GM18498 (cell line): ENCODE data around the gene GABARAPL2.
"Not testable (repeated sequence)": the region's sequence is repeated elsewhere in the genome, so short reads cannot be mapped to it uniquely, and the experiment has no call there.

Experiments used
- ATAC-seq: cut with Tn5 transposase; IDR thresholded peaks from one replicate; pipeline ENCODE4 v1.9.1; 2021; ENCODE audit warnings: mild to moderate bottlenecking, moderate library complexity; ENCODE audit not compliant: unreplicated experiment

Gene GABARAPL2, protein sequence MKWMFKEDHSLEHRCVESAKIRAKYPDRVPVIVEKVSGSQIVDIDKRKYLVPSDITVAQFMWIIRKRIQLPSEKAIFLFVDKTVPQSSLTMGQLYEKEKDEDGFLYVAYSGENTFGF

DNA sequence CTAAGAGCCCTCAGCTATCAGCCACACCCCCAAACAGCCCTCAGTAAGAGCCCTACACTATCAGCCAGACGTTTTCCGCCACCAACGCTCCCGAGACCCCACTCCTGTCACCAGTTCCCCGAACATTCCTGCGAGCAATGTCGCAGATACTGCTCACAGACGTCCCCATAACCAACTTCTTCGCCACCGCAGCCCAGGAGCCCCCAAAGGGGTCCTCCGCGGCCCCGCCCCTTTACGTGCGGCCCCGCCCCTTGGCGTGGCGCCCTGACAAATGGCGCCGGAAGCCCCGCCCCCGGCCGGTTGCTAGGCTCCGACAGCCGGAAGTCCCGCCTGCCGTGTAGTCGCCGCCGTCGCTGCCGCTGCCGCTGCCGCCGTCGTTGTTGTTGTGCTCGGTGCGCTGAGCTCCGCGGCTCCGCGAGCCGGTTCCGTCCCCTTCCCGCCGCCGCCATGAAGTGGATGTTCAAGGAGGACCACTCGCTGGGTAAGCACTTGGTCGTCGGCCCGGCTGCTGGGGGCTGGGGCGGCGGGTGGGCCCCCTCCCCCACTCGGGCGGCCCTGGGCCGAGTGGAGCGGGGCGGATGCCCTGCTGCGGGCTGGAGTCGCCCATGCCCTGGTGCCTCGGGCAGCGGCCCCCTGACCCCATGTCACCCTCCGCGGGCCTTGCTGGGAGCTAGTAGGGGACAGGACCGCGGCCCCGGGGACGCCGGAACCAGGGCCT, at the start of gene GABARAPL2:
Gene GABARAPL2 (plus strand): TSS at position 340 of the 718 bp plus-strand sequence. CDS start 108 bp downstream, at position 448.
- ATAC-seq = peak; percentile 79

DNA sequence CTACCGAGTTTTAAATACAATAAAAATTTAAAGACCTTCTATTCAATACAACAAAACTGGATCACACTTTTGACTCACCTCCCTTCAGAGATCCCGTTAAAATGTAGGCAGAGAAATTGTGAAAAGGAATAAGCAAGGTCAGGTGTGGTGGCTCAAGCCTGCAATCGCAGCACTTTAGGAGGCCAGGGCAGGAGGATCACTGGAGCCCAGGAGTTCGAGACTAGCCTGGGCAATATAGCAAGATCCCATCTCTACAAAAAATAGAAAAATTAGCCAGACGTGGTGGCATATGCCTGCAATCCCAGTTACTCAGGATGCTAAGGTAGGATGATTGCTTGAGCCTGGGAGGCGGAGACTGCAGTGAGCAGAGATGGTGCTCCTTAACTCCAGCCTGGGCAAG, 47.0 kb upstream of the GABARAPL2 start:
- ATAC-seq = no peak

DNA sequence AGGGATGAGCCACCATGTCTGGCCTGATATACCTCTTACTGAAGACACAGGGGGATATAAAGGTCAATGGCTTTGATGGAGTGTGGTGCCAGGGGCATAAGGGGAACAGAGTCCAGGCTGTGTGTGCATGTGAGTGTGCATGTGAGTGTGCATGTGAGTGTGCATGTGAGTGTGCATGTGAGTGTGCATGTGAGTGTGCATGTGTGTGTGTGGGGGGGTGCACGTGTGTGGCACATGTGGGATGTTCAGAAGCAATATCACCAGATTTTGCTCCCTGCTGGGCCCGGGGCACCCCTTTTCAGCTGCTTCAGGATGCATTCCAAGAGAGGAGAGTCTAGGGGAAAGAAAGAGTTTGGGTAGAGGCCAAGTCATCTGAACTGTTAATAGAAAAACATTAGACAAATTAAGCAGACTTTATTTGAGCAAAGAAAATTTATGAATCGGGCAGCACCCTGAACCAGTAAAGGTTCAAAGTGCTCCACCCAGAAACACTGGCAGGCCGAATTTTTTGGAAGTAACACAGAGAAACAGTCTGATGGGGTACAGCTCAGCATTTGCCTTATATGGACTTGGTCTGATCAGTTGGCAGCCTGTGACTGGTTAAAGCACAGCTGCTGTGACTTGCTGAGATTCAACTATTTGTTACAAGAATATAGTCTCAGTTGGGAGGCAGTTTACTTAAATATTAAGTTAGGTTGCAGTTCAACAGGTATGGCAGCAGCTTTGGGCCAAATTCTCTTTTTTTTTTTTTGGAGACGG, 40.0 kb upstream of the GABARAPL2 start:
- ATAC-seq = no peak

DNA sequence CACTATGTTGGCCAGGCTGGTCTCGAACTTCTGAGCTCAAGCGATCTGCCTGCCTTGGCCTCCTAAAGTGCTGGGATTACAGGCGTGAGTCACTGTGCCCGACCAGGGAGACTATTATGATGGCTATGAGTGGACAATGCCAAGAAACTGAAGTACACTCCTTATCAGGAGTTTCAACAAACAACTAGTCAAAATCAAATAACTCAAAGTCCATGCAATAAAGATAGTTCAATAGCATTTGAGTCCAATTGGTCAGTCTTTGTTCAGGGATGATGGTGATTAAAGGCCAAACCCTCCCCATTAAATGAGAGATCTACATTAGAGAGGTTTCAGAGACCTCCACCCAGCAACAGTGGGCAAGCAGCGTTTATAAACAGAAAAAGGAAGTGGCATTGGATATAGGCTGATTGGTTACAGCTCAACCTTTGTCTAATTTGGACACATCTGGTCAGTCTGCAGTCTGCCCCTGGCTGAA, 38.3 kb upstream of the GABARAPL2 start:
- ATAC-seq = no peak

DNA sequence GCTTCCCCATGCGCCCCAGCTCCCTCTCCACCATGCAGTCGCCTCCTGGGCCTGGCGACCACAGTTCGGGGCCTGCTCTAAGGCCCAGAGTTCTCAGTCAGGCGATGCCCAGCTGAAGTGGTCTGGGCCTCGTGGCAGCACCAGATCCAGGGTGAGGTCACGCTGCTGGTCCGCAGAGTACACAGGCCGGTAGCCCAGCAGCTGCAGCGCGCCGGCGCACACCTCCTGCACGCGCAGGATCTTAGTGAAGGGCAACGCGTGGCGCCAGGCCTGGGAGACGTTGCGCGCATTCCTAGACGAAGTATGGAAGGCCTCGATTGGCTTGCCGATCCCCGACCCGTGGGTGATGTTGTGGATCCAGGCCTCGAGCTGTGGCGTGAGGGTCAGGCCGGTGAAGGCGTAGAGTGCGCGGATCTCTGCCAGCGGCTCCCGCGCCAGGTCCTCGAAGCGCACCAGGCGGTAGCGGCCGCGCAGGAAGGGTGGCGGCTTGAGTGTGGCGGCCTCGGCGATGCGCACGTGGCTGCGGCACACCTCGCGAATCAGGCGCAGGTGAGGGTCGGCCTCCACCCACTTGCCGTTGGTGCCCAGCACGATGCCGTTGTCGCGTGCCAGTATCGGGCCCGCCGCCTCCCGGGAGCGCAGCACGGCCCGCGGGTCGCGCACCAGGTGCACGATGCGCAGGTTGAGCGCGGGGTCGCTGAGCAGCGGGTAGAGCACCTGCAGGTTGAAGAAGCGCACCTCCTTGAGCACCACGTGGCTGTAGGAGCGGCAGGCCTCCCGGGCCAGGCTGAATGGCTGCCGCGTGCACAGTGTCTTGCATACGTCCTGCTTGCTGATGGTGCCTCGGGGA, 36.9 kb upstream of the GABARAPL2 start:
- ATAC-seq = no peak

DNA sequence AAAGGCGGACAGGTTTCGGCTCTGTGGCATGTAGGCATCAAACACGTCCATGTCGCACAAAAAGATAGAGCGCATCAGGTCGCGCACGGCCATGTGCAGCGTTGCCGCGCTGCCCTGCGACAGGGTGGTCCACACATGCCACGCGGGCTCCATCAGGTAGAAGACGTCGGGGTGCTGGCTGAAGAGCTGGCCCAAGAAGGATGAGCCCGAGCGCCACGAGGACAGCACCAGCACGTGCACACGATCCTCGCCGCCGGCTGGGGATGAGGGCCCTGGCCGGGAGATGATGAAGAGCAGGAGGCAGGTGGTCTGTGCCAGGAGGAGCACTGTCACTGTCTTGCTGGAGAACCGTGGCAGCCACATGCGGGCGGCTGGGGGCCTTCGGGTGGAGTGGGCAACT, 36.2 kb upstream of the GABARAPL2 start:
- no peak for ATAC-seq

DNA sequence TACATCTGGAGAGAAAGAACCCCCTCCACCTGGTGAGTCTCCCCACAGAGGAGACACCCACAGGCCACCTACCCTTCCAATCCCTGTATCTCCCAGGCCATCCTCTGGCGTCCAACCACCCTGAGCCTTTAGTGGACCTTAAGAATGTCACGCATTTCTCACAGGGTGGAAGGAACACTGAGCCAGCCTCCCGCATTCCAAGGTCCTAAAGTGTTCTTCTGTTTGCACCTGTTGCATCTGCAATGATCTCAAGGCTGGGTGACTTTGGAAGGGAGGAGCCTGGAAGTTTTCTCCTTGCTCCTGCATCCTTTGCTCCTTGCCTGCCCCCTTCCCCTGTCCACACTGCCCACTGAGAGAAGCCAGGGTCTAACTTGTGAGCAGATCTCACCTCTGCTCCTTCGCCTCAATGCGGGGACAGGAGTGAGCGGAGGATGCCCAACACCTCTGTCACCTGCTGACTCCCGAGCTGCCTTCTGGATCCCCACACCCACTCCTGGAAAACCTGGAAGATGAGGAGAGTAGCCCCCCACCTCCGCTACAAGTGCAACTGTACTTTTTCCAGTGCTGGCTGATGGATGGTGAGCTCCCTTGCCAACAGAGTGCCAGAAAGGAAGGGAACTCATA, 33.9 kb upstream of the GABARAPL2 start:
- ATAC-seq = no peak

DNA sequence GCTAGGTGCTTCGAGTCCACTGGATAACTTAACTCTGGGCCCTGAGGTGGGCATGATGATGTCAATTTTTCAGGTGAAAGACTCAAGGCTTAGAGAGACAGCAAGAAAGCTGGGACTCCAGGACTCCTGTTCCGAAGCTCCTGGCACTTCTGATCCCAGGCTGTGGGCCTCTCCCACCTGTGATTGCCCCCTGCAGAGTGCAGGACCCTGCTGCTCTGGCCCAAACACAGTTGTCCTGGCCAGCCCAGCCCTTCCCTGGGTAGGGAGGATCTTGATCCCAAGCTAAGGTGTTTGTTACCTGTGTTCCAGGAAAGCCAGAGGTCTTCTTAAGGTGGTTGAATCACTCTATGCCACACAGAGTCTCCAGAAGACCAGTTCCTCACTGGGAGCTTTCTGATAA, 33.4 kb upstream of the GABARAPL2 start:
- no peak for ATAC-seq

DNA sequence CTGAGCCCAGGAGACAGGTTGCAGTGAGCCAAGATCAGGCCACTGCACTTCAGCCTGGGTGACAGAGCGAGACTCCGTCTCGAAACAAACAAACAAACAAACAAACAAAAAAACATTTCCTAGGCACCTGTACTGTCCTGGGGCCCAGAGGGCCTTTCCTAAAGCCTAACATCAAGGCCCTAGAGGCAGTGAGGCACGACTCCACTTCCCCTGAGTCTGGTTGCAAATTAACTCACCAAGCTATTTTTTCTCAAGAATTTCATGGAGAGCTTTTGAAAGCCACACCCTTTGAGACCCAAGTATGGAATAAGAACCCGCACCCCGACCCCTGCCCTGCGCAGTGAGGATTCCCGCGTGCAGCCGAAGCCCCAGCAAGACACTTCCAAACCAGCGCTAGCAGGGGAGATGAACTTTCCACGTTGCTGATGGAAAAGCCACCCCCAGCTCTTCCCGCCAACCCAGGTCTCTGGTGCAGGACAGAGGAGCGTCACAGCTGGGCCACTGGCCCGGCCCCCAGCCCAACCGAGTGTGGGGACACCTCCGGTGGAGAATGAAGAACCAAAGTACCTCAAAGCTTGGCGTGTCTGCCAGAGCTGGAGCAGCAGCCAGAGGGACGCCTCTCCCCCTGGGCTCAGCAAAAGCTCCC, 31.5 kb upstream of the GABARAPL2 start:
- no peak for ATAC-seq

DNA sequence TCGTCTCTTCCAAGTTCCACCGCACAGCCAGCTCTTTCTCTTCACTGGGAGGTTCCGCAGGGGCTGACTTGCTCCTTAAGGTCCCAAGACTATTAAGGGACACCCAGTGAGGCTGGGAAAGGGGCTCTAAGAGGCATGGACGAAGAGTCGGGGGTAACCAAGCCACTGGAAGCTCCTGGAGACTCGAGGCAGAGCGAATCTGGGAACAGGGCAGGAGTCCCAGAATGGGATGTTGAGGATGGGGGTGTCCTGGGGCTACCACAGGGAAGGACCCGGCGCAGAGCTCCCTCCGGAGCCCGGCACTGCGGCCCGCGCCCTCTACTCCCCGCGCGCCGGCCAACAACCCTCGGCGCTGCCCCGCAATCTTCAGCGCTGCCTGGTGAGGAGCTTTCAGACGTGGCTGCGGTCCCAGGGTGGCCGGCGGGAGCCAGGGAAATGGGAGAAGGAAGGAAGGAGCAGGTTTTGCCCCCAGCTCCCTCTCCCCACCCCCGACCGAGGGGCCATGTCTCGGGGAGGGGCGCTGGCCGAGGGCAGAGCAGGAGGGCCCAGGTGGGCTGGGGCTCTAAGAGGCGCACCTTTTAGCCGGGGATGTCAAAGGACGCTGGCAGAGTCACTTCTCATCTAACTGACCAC, 30.9 kb upstream of the GABARAPL2 start:
- no peak for ATAC-seq

DNA sequence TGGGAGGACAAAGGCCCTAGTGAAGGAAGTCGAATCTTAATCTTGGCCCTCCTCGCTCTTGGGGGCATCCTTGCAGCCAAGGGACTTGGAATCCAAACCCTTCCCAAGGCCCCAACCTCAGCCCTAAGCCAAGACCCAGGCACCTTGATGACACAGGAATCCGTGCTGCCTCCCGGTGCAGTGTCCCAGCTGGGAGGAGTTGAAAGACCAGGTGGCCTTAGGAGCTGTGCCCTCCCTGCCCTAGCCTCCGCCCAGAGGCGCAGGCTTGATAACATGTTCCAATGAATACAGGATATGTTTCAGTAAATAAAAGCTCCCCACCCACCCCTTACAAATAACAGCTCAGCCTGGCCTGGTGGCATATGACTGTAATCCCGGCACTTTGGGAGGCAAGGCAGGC, 30.3 kb upstream of the GABARAPL2 start, which contains the start of gene CHST5:
Gene CHST5 (minus strand): TSS at position 208 of the 400 bp plus-strand sequence. CDS start 5,724 bp downstream, outside the sequence.
- no peak for ATAC-seq

DNA sequence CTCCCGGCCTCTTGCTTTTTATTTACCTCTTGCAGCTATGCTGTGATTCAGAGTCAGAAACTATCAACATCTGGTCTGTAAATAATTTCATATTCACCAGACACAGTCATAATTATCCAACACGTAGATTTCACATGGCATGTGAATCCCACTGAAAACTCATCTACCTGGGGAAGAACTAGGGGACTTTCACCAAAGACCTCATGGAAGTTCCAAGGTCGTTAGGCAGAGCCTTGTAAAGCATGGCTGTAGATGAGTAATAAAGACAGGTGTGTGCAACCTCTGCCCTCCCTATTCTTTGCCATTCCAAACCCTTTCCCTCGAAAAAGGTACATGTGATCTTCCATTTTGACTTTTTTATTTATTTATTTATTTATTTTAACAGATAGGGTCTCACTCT, 28.4 kb upstream of the GABARAPL2 start:
- ATAC-seq = no peak

DNA sequence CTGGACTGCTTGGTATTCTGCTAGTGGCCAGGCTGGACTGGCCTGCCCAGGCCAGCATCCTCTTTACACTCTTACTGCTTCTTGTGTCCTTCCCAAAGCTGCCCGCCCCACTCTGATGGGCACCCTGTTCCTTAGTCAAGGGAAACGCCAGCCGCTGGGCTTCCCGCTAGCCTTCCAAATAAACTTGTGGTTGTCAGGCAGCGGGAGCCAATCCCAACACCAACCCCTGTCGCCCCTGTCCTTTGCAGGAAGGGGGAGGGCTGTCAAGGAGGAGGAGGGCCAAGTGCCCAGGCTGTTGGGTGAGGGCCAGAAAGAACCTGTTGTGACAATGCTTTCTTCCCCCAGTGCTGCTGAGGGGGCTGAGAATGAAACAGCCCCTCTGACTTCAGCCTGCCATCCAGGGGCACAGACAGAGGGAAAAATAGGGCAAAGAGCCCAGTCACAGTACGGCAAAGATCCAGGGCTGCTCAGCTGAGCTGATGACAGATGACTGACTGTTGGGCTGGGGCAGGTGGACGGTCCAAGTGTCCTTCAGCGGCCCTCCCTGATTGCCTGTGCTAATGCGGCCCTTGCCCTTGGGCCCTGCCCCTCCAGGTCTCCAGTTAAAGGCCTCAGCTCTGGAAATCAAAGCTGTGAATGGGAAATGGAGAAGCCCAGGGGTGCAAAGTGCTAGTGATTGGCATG, 27.2 kb upstream of the GABARAPL2 start:
- ATAC-seq = not testable (repeated sequence)

DNA sequence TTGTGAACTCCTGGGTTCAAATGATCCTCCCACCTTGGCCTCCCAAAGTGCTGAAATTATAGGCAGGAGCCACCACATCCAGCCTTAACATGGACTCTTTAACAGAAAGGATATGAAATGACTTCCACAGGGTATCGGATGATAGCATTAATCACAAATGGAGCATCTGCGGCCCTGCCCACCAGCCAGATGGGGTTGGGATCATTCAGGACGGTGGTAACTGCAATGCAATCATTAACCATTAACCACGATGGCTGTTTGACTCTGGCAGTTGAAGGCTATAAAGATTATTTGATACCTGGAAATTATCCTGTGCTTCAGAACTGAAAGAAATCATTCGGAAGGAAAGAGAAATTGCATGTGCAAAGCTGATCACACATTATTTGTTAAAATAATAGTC, 24.9 kb upstream of the GABARAPL2 start:
- ATAC-seq = no peak

DNA sequence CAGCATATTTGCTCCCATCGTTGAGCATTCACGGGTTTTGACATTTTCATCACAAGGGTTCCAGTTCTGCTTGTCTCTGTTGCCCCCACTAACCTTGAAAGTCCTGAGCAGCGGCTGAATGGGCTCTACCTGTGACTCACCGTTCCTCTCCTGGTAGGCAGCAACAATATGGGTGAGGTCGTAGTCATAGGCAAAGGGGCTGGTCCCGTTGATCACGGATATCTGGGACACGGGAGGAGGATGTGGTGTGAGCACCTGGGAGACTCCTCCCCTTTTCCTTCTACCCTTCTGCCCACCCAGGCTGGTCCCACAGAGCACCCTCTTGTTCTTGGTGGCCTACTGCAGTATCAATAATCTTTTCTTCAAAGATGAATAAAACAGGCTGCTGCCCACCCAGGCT, 23.7 kb upstream of the GABARAPL2 start:
- ATAC-seq = not testable (repeated sequence)

DNA sequence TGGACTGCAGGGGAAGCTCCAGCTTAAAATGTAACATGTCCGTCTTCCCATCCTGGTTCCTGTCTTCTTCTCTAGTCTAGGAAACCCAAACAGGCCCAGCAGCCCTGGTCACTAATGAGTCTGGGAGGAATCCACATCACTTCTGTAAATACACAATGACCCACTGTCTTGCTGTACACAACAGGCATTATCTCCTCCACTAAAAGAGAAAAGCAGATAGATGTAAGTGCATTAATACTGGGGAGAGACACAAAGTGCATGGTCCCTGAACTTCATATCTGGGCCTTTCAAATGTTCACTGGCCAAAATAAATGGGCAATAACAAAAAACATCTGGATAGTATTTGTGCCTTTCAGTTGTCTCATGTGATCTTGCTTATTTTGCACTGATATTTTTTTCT, 20.3 kb upstream of the GABARAPL2 start:
- not testable (repeated sequence) for ATAC-seq

DNA sequence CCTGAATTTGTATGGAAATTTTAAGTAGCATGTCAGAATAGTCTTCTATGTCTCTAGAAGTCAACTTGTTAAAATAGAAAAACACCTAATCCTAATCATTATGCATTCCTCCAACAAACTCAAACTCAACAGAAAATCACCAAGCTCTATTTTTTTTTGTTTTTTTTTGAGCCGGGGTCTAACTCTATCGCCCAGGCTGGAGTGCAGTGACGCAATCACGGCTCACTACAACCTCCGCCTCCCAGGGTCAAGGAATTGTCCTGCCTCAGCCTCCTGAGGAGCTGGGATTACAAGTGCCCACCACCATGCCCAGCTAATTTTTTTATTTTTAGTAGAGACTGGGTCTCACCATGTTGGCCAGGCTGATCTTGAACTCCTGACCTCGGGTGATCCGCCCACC, 19.9 kb upstream of the GABARAPL2 start:
- no peak for ATAC-seq

DNA sequence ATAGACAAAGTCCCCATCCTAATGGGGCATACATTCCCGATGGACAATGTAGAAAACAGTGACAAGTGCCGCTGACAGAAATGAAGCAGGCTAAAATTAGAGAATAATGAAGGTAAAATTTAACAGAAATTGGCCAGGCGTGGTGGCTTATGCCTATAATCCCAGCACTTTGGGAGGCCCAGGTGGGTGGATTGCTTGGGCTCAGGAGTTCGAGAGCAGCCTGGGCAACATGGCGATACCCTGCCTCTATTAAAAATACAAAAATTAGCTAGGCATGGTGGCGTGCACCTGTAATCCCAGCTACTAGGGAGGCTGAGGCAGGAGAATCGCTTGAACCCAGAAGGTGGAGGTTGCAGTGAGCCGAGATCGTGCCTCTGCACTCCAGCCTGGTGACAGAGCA, 17.7 kb upstream of the GABARAPL2 start:
- not testable (repeated sequence) for ATAC-seq

DNA sequence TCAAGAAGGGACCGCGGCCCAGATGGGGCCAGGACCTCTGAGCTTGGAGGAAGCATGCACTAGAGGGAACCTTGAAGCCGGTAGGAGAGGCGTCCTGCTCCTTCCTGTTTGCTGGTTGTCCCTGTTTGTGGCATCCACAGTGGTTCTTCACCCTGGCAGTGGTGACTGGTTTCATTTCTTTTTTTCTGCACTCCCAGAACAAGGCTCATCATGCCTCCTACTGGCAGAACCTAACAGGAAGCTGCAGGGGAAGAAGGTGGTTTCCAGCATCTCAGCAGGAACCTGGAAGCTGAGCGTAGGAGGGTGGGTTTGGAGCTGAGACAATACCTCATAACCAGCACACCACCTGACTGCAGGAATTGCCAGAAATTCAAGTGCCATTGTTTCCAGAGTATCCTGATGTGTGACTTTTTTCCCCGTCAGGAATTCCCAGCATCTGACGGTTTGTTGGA, 15.9 kb upstream of the GABARAPL2 start:
- ATAC-seq = peak; percentile 84
